ENCODE results near the gene ARHGEF18. TPM values are rescaled to one million over a fixed set of nuclear protein-coding genes. Genes with fewer than 3 reads are reported as not detected.

Gene ARHGEF18
- total RNA-seq, 3 donors from 2014 or later: 16.8 to 23.3 (median 22.9) TPM

DNA sequence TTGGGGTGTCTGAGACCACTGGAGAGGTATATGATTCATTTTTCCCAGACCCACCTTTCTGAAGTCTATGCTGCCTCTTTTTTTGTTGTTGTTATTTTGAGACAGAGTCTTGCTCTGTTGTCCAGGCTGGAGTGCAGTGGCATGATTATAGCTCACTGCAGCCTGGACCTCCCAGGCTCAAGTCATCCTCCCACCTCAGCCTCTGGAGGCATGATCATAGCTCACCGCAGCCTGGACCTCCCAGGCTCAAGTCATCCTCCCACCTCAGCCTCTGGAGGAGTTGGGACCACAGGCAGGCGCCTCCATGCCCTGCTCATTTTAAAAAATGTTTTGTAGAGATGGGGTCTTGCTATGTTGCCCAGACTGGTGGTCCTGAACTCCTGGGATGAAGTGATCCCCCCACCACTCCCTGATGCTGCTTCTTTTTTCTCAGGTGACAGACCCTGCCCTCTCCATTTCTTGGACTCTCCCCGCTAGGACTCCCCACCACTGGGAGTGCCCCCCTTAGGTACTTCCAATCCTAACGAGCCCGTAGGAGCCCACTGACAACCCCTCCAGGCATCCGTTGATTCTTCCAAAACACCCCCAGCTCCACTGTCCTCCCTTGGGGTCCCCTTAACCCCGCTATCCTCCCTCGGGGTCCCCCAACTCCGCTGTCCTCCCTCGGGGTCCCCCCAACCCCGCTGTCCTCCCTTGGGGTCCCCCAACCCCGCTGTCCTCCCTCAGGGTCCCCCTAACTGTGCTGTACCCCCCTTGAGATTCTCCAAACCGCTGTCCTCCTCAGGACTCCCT, 45.4 kb downstream of the ARHGEF18 start:
- Histone ChIP-seq H3K9me3 (no peaks in the 10 kb centered on the region), H3K4me3 (peak overlapping the region; percentile 77 to 100 (median 87)), H3K36me3 (no peaks in the 10 kb centered on the region), H3K27ac (peak overlapping the region; percentile 65 to 75), H3K27me3 (no peaks in the 10 kb centered on the region), H3K4me1 (no peaks in the 10 kb centered on the region)
- intact Hi-C loops (cut with DNase I; ENCODE audit: low total_unique reads): no loop called here
- no peak for TF ChIP-seq POLR2AphosphoS5 (IDR thresholded peaks at IDR 0.05)
- no peak for TF ChIP-seq CTCF (IDR thresholded peaks at IDR 0.05)
- TF ChIP-seq POLR2A (IDR thresholded peaks at IDR 0.05): no peak
- no peak for DNase-seq (ENCODE audit: low spot score in 2 of 2)

DNA sequence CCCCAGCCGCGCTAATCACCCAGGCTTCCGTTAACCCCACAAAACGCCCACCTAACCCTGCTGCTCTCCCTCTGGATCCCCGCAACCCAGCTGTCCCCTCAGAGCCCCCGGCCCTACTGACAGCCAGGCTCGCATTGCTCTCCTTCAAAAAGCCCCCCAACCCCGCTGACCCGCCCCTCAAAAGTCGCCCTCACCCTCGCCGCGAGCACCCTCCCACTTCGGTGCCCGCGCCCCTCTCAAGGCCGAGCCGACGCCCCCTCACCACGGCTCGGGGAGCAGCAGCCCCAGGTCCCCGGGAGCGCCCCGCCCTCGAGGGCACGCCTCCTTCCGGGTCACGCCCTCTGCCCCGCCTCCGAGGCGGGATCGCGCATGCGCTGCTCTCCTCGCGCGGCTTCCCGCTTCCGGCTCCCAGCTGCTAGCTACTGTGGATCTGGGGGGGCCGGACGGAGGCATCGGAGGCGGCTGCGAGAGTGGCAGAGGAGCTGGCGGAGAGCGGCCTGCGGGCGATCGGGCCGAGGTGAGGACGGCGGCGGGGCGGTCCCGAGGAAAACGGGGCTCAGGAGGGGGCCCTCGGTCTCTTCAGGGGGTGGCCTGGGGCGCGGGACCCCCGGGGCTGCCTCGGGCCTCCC, 46.1 kb downstream of the ARHGEF18 start:
- TF ChIP-seq POLR2A (IDR thresholded peaks at IDR 0.05): peak; percentile 46
- peak; percentile 68 to 82 (median 70) for TF ChIP-seq POLR2AphosphoS5 (IDR thresholded peaks at IDR 0.05)
- TF ChIP-seq CTCF (IDR thresholded peaks at IDR 0.05): no peak
- Histone ChIP-seq H3K36me3 (no peaks in the 10 kb centered on the region), H3K27me3 (no peaks in the 10 kb centered on the region), H3K9me3 (no peaks in the 10 kb centered on the region), H3K27ac (peak overlapping the region; percentile 65 to 75), H3K4me1 (no peaks in the 10 kb centered on the region), H3K4me3 (peak overlapping the region; percentile 77 to 100 (median 87))
- peak; percentile 79 to 93 for DNase-seq (ENCODE audit: low spot score in 2 of 2)
- intact Hi-C loops (cut with DNase I; ENCODE audit: low total_unique reads): no loop called here

DNA sequence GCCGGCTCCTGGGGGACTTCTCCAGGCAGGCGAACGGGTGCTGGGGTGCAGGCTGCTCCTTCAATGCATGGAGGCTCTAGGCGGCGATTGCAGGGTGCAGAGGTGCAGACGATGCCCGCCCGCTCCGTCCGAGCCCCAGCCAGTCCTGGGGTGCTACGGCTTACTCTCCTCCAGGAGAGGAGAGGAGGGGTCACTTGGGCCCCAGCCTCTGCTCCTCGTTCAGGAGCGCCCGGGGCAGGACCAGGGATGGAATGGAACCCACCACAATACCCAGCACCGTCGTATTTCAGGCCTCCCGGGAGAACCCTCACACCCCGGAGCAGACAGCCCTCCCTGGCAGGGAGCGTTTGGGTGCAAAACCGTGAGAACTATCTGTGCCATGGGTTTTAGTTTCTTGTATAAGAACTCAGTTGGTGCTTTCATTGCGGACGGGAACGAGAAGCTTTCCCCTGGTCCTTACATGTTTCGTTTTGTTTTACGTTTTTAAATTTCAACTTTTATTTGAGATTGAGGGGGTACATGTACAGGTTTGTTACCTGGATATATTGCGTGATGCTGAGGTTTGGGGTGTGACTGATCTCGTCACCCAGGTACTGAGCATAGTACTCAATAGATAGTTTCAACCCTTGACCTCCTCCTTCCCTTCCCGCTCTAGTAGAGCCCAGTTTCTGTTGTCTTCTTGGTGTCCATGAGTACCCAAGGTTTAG, 46.8 kb downstream of the ARHGEF18 start:
- DNase-seq (ENCODE audit: low spot score in 2 of 2): no peak
- Histone ChIP-seq H3K27me3 (no peaks in the 10 kb centered on the region), H3K4me1 (no peaks in the 10 kb centered on the region), H3K9me3 (no peaks in the 10 kb centered on the region), H3K4me3 (peak overlapping the region; percentile 77 to 100 (median 87)), H3K27ac (peak overlapping the region; percentile 65 to 75), H3K36me3 (no peaks in the 10 kb centered on the region)
- TF ChIP-seq POLR2AphosphoS5 (IDR thresholded peaks at IDR 0.05) (no peak), POLR2A (IDR thresholded peaks at IDR 0.05) (no peak), CTCF (IDR thresholded peaks at IDR 0.05) (no peak)
- intact Hi-C loops (cut with DNase I; ENCODE audit: low total_unique reads): no loop called here

DNA sequence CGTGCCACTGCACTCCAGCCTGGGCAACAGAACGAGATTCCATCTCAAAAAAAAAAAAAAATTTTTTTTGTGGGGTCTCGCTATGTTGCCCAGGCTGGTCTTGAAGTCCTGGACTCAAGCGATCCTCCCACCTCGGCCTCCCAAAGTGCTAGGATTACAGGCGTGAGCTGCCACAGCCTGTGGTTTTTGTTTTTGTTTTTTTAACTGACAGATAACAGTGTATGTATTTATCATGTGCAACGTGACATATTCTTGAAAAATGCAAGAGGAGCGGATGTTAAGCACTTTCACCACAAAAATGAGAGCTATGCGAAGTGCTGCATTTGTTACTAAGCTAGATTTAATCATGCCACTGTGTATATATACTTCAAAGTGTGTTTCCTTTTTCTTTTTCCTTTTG, 49.0 kb downstream of the ARHGEF18 start:
- H3K36me3 ChIP-seq: no peaks in the 10 kb centered on the region
- no peaks in the 10 kb centered on the region for H3K9me3 ChIP-seq
- H3K4me1 ChIP-seq: no peaks in the 10 kb centered on the region
- no peaks in the 10 kb centered on the region for H3K27me3 ChIP-seq
- TF ChIP-seq POLR2A (IDR thresholded peaks at IDR 0.05) (no peak), POLR2AphosphoS5 (IDR thresholded peaks at IDR 0.05) (no peak), CTCF (IDR thresholded peaks at IDR 0.05) (no peak)
- no peak for DNase-seq (ENCODE audit: low spot score in 2 of 2)
- intact Hi-C loops (cut with DNase I; ENCODE audit: low total_unique reads): no loop called here
- no peak overlapping the region for H3K4me3 ChIP-seq
- H3K27ac ChIP-seq: no peak overlapping the region

Other genes starting within 250 kb of the ARHGEF18 start
- gene INSR, start 54.5 kb upstream of the ARHGEF18 start, total RNA-seq: 100 to 1,000 TPM in 2 of 3 donors, 10 to 100 TPM in 1; 66.3 to 108 (median 104) TPM
- 1 to 10 TPM; 5.4 to 9.8 (median 7.2) TPM for gene PEX11G, start 140.1 kb downstream of the ARHGEF18 start, total RNA-seq
- gene ZNF358, start 167.2 kb downstream of the ARHGEF18 start, total RNA-seq: 10 to 100 TPM; 34.0 to 65.3 (median 34.7) TPM
- 10 to 100 TPM; 11.5 to 35.2 (median 16.4) TPM for gene MCOLN1, start 173.7 kb downstream of the ARHGEF18 start, total RNA-seq
- 10 to 100 TPM; 35.8 to 56.4 (median 45.8) TPM for gene PNPLA6, start 186.8 kb downstream of the ARHGEF18 start, total RNA-seq
- gene CAMSAP3, start 246.9 kb downstream of the ARHGEF18 start, total RNA-seq: 10 to 100 TPM in 1 of 3 donors, 1 to 10 TPM in 1, not detected in 1; 5.6 to 14.2 TPM

Data from breast epithelium (tissue), 4 donors.